Tibial artery (tissue), 4 donors: ENCODE results near the gene DCLK1.

Source experiments
- DNase-seq, 2 donors: peaks; one replicate each; pipeline ENCODE4 v3.0.0-alpha.2; 2019
- H3K27ac ChIP-seq, 2 donors: fragments of 200-600 bp; sonication (generic) in 1 of 2; 1 replicate in 1 of 2; 2 replicates in 1 of 2; pipeline ENCODE4 v1.5.1; 2018 to 2019; ENCODE audit warnings: mild to moderate bottlenecking in 1 of 2
- H3K27me3 ChIP-seq, 2 donors: fragments of 200-600 bp; sonication (generic) in 1 of 2; one replicate each; pipeline versions ENCODE4 v1.5.1 to v1.6.0; 2016 to 2019
- H3K36me3 ChIP-seq, 3 donors: fragments of 200-600 bp; sonication (generic) in 2 of 3; one replicate each; pipeline ENCODE4 v1.5.1; 2016 to 2019; ENCODE audit warnings: mild to moderate bottlenecking in 2 of 3
- H3K4me1 ChIP-seq, 4 donors: fragments of 200-600 bp; sonication (generic) in 2 of 4; 1 replicate in 3 of 4; 2 replicates in 1 of 4; pipeline ENCODE4 v1.5.1; 2016 to 2019
- H3K4me3 ChIP-seq, 2 donors: fragments of 200-600 bp; sonication (generic) in 1 of 2; 1 replicate in 1 of 2; 2 replicates in 1 of 2; pipeline ENCODE4 v1.5.1; 2018 to 2019; ENCODE audit warnings: mild to moderate bottlenecking in 2 of 2
- H3K9me3 ChIP-seq, 3 donors: fragments of 200-600 bp; sonication (generic) in 1 of 3; one replicate each; pipeline ENCODE4 v1.5.1; 2016 to 2019
- intact Hi-C: fragments of 100-400 bp; cut with DNase I; formaldehyde crosslinking; loops from one replicate; pipeline ENCODE4 v1.15.0; 2023; ENCODE audit warnings: low total_unique reads
- TF ChIP-seq, protein P1 (sequence below), 2 experiments: fragments of 200-600 bp in 1 of 2; fragments of 450-650 bp in 1 of 2; IDR thresholded peaks; one replicate each; pipeline ENCODE4 v1.5.1; 2017 to 2019; ENCODE audit warnings: antibody characterized with exemption in 2 of 2, mild to moderate bottlenecking in 1 of 2, moderate library complexity in 1 of 2

The DCLK1 gene

DNA sequence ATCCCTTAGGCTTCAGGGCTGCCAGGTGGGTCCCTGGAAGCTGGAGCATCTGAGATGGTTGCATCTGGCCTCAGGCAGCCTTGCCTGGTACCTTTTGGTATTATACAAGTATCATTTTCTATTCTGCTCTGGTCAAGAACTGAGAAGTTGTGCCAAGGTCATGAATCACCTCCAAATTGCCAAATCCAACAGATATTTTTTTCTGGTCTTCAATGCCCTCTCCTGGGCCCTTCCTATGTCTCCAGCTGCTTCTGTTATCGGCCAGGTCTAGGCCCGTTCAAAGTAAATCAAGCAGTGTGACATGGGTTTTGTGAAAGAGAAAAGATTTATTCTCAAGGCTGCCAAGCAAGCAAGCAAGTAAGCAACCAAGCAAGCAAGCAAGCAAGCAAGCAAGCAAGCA is 383.6 kb downstream of the DCLK1 start:
- TF ChIP-seq, protein P1, sequence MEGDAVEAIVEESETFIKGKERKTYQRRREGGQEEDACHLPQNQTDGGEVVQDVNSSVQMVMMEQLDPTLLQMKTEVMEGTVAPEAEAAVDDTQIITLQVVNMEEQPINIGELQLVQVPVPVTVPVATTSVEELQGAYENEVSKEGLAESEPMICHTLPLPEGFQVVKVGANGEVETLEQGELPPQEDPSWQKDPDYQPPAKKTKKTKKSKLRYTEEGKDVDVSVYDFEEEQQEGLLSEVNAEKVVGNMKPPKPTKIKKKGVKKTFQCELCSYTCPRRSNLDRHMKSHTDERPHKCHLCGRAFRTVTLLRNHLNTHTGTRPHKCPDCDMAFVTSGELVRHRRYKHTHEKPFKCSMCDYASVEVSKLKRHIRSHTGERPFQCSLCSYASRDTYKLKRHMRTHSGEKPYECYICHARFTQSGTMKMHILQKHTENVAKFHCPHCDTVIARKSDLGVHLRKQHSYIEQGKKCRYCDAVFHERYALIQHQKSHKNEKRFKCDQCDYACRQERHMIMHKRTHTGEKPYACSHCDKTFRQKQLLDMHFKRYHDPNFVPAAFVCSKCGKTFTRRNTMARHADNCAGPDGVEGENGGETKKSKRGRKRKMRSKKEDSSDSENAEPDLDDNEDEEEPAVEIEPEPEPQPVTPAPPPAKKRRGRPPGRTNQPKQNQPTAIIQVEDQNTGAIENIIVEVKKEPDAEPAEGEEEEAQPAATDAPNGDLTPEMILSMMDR (IDR thresholded peaks at IDR 0.05), result no peak
- Histone ChIP-seq H3K9me3 (no peaks in the 10 kb centered on the region), H3K27me3 (no peaks in the 10 kb centered on the region), H3K4me3 (no peak overlapping the region), H3K4me1 (no peaks in the 10 kb centered on the region), H3K27ac (no peak overlapping the region), H3K36me3 (no peaks in the 10 kb centered on the region)
- intact Hi-C loops, result no loop called here
- no peak for DNase-seq

DNA sequence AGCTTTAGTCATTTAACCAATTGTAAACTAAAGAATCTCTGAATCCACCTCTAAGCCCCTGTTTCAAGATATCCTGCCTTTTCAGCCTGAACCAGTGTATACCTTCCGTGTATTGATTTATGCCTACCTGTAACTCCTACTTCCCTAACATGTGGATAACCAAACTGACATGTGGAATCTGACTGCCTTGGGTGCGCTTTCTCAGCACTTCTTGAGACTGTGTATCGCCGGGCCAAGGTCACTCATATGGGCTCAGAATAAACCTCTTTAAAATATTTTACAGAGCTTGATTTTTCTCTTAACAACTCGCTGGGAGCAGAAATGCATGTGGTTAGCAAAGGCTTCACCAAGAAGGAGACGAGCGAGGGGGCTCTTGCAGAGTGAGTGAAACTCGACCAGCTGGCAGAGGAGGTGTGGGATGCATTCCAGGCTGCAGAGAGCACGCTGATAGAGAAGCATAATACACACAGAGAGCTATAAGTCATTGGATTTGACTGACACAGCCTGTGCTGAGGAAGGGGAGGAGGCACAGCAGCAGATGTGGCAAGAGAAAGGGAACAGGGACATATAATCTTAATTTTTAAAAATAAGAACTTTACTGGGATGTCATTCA is 386.5 kb downstream of the DCLK1 start:
- no peak for DNase-seq
- Histone ChIP-seq H3K9me3 (no peaks in the 10 kb centered on the region), H3K4me1 (no peaks in the 10 kb centered on the region), H3K36me3 (no peaks in the 10 kb centered on the region), H3K27ac (no peak overlapping the region), H3K4me3 (no peak overlapping the region), H3K27me3 (no peaks in the 10 kb centered on the region)
- TF ChIP-seq, protein P1 (IDR thresholded peaks at IDR 0.05), result no peak
- intact Hi-C loops, result no loop called here

- H3K36me3 ChIP-seq, result no peaks in the 10 kb centered on the region
- H3K4me3 ChIP-seq, result no peak overlapping the region
- H3K27me3 ChIP-seq, result no peaks in the 10 kb centered on the region
- H3K4me1 ChIP-seq, result no peaks in the 10 kb centered on the region
- TF ChIP-seq, protein P1 (IDR thresholded peaks at IDR 0.05), result no peak
- intact Hi-C loops, result no loop called here
- H3K9me3 ChIP-seq, result no peaks in the 10 kb centered on the region
- no peak for DNase-seq
- H3K27ac ChIP-seq, result no peak overlapping the region
Measured at GRCh38 chr13:35744144-35744543, 387.0 kb downstream of the DCLK1 start.

DNA sequence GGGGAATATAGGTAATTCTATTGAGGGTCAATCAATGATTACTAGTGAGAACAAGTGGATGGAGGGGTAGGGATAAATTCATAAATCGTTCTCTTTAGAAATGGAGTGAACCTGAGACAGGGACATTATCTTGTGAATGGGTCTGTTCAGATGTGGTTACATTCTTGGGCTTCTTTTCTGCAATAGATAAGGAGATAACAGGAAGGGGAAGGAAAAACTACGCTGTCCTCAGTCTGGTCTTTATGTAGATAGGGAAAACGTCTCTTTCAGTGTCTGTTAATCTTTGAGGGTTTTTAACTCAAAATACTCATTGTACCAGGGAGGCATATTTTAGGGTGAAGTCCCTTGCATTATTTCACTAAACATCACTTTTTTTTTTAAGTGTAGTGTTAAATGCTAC is 388.0 kb downstream of the DCLK1 start:
- H3K27me3 ChIP-seq, result no peaks in the 10 kb centered on the region
- H3K4me3 ChIP-seq, result no peak overlapping the region
- H3K36me3 ChIP-seq, result no peaks in the 10 kb centered on the region
- H3K9me3 ChIP-seq, result no peaks in the 10 kb centered on the region
- no peak overlapping the region for H3K27ac ChIP-seq
- DNase-seq, result no peak
- intact Hi-C loops, result no loop called here
- no peaks in the 10 kb centered on the region for H3K4me1 ChIP-seq
- TF ChIP-seq, protein P1 (IDR thresholded peaks at IDR 0.05), result no peak

DNA sequence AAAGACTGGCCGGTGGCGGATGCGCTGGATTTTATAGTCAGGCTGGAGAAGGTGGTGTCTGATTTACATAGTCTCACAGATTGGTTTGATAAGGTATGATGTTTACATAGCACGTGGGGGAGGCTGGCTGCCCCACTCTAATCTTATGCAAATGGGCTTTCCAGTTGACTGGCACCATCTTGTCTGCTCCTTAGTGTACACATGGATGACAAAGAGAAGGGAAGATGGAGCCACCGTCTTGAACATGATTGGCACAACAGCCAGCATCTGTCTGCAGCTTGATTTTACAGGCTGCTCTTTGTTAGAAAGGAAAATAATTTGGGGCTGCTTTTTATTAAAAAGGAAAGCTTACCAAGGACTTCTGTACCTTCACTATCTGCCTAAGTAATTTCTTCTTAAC is 389.5 kb downstream of the DCLK1 start:
- TF ChIP-seq, protein P1 (IDR thresholded peaks at IDR 0.05), result no peak
- no peak for DNase-seq
- no peak overlapping the region for H3K27ac ChIP-seq
- no peaks in the 10 kb centered on the region for H3K9me3 ChIP-seq
- no peak overlapping the region for H3K4me3 ChIP-seq
- H3K27me3 ChIP-seq, result no peaks in the 10 kb centered on the region
- H3K36me3 ChIP-seq, result no peaks in the 10 kb centered on the region
- intact Hi-C loops, result no loop called here
- H3K4me1 ChIP-seq, result no peaks in the 10 kb centered on the region

DNA sequence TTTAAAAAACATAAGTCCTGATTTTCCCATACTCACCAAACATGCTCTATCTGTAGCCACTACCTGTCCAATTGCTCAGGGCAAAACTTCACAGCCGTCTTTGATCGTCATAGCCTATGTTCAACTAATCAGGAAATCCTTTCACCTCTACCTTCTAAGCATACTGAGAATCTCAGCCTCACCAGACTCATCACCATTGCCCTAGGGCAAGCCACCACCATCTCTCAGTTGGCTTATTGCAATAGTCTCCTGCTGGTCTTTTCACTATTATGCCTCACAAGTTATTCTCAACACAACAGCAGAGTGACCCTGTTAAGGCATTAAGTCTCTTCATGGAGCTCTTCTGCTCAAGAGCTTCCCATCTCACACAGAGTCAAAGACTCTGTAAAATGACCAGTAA is 394.3 kb downstream of the DCLK1 start:
- H3K27ac ChIP-seq, result no peak overlapping the region
- H3K4me3 ChIP-seq, result no peak overlapping the region
- intact Hi-C loops, result no loop called here
- no peak for DNase-seq
- no peaks in the 10 kb centered on the region for H3K36me3 ChIP-seq
- no peaks in the 10 kb centered on the region for H3K27me3 ChIP-seq
- TF ChIP-seq, protein P1 (IDR thresholded peaks at IDR 0.05), result no peak
- no peaks in the 10 kb centered on the region for H3K4me1 ChIP-seq
- H3K9me3 ChIP-seq, result no peaks in the 10 kb centered on the region
